H1 (cell line): ENCODE measurements around the gene HSPA12A. TPM values are rescaled to one million over a fixed set of nuclear protein-coding genes. Genes with fewer than 3 reads are reported as not detected.

Source experiments
- BRCA1 ChIP-seq: IDR thresholded peaks from 2 replicates; pipeline ENCODE4 v1.6.1; 2012; ENCODE audit warnings: low read depth, low read length, improper control_type of control experiment
- CHD7 ChIP-seq: fragments of 300-600 bp; sonication (generic); IDR thresholded peaks from 2 replicates; pipeline ENCODE4 v1.7.1; 2012; ENCODE audit warnings: low read length, moderate library complexity, mild to moderate bottlenecking, inconsistent platforms; ENCODE audit not compliant: insufficient replicate concordance
- CTBP2 ChIP-seq: IDR thresholded peaks from 2 replicates; pipeline ENCODE4 v1.7.0; 2011; ENCODE audit warnings: borderline replicate concordance, mild to moderate bottlenecking, moderate library complexity, mixed read lengths, low read length; ENCODE audit not compliant: insufficient read depth, insufficient read length
- HDAC6 ChIP-seq: IDR thresholded peaks from one replicate; pipeline ENCODE4 v1.7.1; 2012; ENCODE audit warnings: low read depth, mild to moderate bottlenecking, inconsistent platforms, low read length, moderate library complexity
- JUND ChIP-seq: IDR thresholded peaks from 2 replicates; pipeline ENCODE4 v1.6.1; 2011; ENCODE audit warnings: mild to moderate bottlenecking, improper control_type of control experiment, low read length
- MAX ChIP-seq: IDR thresholded peaks from 2 replicates; pipeline ENCODE4 v1.6.1; 2012; ENCODE audit warnings: inconsistent platforms
- POLR2A ChIP-seq, 2 experiments: IDR thresholded peaks; 1 replicate in 1 of 2; 2 replicates in 1 of 2; pipeline ENCODE4 v1.6.1; 2011; ENCODE audit warnings: low read depth in 2 of 2, low read length in 2 of 2, mild to moderate bottlenecking in 2 of 2; ENCODE audit errors: control extremely low read depth in 1 of 2
- POU5F1 ChIP-seq: IDR thresholded peaks from 2 replicates; pipeline ENCODE4 v1.6.1; 2011; ENCODE audit warnings: low read depth, mild to moderate bottlenecking, low read length, moderate library complexity
- RXRA ChIP-seq: IDR thresholded peaks from 2 replicates; pipeline ENCODE4 v1.6.1; 2011; ENCODE audit warnings: low read depth, mild to moderate bottlenecking, low read length, moderate library complexity; ENCODE audit not compliant: insufficient read depth
- SIRT6 ChIP-seq: IDR thresholded peaks from one replicate; pipeline ENCODE4 v1.7.1; 2012; ENCODE audit warnings: low read length, inconsistent platforms
- SRF ChIP-seq: IDR thresholded peaks from 2 replicates; pipeline ENCODE4 v1.6.1; 2011; ENCODE audit warnings: mild to moderate bottlenecking, low read depth, low read length, moderate library complexity
- ZNF274 ChIP-seq: IDR thresholded peaks from 2 replicates; pipeline ENCODE4 v1.7.0; 2012; ENCODE audit warnings: low read length, borderline replicate concordance; ENCODE audit errors: extremely low read depth
- polyA plus RNA-seq, 7 experiments: library from polyadenylated mRNA; depleted of rRNA in 3 of 7; stranded (reverse) in 5 of 7; unstranded in 2 of 7; fragments of >200 nt in 5 of 7; fragments of 200-250 nt in 2 of 7; gene quantifications; 1 replicate in 5 of 7; 2 replicates in 1 of 7; 4 replicates in 1 of 7; pipeline versions ENCODE4 v1.2.1 to v1.2.3, GENCODE V29; 2011 to 2013; ENCODE audit warnings: missing spikeins in 2 of 7, mixed read lengths in 2 of 7
- total RNA-seq: library from RNA; stranded (reverse); fragmentation: NEBNext Ultra II Directional; extraction: Animal tissue kit (Norgen Biotek cat#: 25700); gene quantifications from 2 replicates; pipeline ENCODE4 v1.2.1, GENCODE V29; 2021

The HSPA12A gene
- total and polyA plus RNA-seq, 2 of the 8 experiments (the other 6 are each of a cell fraction or from before 2014, with no cell fraction given), result 3.1 to 6.9 TPM

- TF ChIP-seq CHD7, result no peak
- TF ChIP-seq HDAC6, result no peak
- no peak for TF ChIP-seq ZNF274
- no peak for TF ChIP-seq POU5F1
- no peak for TF ChIP-seq SRF
- no peak for TF ChIP-seq MAX
- TF ChIP-seq POLR2A (IDR thresholded peaks at IDR 0.05; ENCODE audit: control extremely low read depth in 1 of 2, low read depth in 2 of 2, low read length in 2 of 2), result no peak
- TF ChIP-seq RXRA, result no peak
- TF ChIP-seq JUND, result no peak
- TF ChIP-seq BRCA1, result no peak
- no peak for TF ChIP-seq SIRT6
- TF ChIP-seq CTBP2, result no peak
Observed at GRCh38 chr10:116720241-116720643, 22.1 kb downstream of the HSPA12A start (continued).
